GF-D8 (cell line): ENCODE results near the gene RTN4IP1.
"Not testable (repeated sequence)": the region's sequence is repeated elsewhere in the genome, so short reads cannot be mapped to it uniquely, and the experiment has no call there.

Experiments
- DNase-seq: peaks from one replicate; lab custom pipeline; 2025; lab: John Stamatoyannopoulos, UW

The RTN4IP1 gene

GRCh38 chr6:106627760-106628159 is 1.5 kb downstream of the RTN4IP1 start:
- DNase-seq = not testable (repeated sequence)

- no peak for DNase-seq
These were observed 2.8 kb downstream of the RTN4IP1 start for GRCh38 chr6:106626485-106626884.

- no peak for DNase-seq
These were observed 6.3 kb downstream of the RTN4IP1 start for GRCh38 chr6:106623039-106623438.

GRCh38 chr6:106622412-106622811 is 6.9 kb downstream of the RTN4IP1 start:
- no peak for DNase-seq

DNA sequence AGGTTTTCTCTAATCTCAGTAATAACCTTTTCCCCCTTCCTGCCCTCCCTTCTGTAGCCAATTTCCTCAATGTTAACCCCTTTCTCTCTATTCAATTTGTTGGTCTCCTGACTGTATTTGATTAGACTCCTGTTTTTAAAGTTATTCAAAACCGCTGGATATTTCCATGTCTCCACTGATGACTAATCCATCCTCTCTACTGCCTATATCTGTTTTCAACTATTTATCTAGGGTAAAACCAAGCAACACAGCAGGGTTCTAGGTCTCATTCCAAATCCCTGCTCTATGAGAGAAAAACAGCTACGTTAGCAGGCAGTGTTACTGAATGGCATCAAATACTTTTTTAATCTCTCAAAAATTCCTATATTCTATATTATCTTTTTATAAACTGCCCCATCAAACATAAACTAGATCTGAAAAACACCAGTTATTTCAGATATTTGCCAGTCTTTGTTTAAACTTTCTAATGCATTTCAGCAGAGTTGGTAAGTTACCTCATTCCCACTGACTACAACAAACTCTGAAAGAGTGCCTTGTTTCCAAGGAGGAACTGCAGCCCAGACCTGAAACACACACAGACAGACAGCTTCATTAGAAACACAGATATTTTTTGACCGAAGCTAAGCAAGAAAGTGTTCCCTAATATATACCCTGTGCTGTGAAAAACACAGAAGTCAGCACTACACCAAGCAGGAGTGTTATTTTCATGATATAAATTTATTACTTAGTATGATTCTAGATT is 8.2 kb downstream of the RTN4IP1 start:
- no peak for DNase-seq

GRCh38 chr6:106619223-106619622 is 10.1 kb downstream of the RTN4IP1 start:
- DNase-seq = no peak

DNA sequence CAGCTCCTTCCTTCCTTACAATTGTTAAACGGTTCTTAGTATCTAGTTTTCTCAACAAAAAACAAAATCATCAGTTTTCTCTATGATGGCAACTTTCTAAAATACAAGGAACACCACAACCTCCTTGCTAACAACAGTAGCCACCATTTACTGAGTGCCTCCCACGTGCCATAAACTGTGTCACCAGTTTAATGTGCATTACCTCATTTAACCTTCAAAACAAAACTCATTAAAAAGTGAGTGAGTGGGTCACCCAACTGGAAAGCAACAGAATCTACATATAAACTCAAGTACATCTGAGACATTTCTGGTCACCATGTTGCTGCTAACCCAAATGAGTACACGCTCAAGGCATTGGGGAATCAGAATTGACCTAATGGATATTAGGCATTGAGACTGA is 11.0 kb downstream of the RTN4IP1 start:
- DNase-seq = no peak

GRCh38 chr6:106617857-106618256 is 11.4 kb downstream of the RTN4IP1 start:
- no peak for DNase-seq

- DNase-seq = peak; percentile 44
These were observed 12.0 kb downstream of the RTN4IP1 start for GRCh38 chr6:106617302-106617701.

- DNase-seq = no peak
These were observed 14.6 kb downstream of the RTN4IP1 start for GRCh38 chr6:106614592-106615257.

- DNase-seq = no peak
These were observed 15.1 kb downstream of the RTN4IP1 start for GRCh38 chr6:106614166-106614565.

- no peak for DNase-seq
These were observed 15.7 kb downstream of the RTN4IP1 start for GRCh38 chr6:106613590-106613989.

DNA sequence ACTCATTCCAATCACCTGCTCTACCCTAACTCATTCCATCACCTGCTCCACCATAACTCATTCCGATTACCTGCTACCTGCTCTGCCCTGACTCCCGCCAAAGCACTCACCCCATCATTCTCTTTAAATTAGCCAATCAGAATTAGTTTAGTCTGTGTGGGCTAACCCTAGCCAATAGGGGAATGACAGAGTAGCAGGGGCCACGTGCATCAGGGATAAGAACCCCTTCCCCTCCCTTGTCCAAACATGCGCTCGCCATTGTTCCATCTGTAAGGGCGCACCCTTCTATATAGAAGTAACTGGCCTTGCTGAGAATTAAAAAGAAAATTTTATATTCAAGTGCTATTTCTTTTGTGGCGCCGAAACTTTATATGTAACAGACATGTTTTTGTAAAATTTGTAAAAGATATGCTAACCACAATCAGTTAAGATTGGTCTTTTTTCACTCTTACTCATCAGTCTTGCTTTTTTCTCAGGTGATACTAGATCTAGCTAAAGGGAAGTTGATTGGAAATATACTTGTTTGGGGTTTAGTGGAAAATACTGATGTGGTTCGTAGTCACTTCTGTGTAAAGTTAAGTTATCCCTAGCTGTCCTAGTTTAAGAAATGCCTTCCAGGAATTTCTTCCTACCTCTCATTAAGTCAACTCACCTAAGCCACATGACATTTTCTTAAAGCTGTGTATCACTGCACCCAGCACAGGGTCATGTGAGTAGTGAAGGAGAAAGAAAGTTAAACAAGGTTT is 16.5 kb downstream of the RTN4IP1 start:
- DNase-seq = no peak

DNA sequence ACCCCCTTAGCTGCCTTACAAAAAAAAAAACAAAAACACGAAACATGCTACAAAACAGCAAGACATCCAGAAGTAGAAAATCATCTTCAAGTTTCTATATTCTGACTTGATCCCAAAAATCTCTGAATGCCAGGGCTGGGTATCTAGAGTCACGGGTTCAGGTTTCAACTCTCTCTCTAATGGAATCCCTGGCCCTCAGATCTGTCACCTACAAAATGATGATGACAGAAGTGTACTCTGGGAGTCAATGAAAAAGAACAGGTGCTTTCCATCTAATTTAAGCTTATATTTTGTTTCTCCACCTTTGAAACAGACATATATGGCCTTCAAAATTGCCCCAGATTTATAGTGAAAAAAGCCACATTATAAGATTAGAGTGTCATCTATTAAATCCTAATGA is 18.3 kb downstream of the RTN4IP1 start:
- DNase-seq = no peak

GRCh38 chr6:106609699-106610098 is 19.6 kb downstream of the RTN4IP1 start:
- no peak for DNase-seq

DNA sequence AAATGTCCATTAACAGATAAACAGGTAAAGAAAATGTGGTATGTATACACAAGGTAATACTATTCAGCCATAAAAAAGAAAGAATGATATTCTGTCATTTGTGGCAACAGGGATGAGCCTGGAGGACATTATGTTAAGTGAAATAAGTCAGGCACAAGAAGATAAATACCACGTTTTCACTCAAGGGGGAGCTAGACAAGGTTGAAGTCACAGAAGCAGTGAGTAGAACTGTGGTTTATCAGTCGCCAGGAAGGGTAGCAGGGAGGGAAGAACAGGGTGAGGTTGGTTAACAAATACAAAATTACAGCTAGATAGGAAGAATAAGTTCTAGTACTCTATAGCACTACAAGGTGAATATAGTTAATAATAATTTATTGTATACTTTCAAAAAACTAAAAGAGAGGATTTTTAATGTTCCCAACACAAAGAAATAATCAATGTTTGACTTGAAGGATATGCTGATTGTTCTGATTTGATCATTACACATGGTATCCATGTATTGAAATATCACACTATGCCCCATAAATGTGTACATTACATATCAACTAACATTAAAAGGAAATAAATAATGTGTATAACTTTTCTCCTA is 21.1 kb downstream of the RTN4IP1 start:
- DNase-seq = peak; percentile 35

GRCh38 chr6:106600329-106600728 is 29.0 kb downstream of the RTN4IP1 start:
- no peak for DNase-seq

GRCh38 chr6:106599440-106599839 is 29.9 kb downstream of the RTN4IP1 start:
- no peak for DNase-seq

- no peak for DNase-seq
These were observed 38.0 kb downstream of the RTN4IP1 start for GRCh38 chr6:106591111-106591825.

DNA sequence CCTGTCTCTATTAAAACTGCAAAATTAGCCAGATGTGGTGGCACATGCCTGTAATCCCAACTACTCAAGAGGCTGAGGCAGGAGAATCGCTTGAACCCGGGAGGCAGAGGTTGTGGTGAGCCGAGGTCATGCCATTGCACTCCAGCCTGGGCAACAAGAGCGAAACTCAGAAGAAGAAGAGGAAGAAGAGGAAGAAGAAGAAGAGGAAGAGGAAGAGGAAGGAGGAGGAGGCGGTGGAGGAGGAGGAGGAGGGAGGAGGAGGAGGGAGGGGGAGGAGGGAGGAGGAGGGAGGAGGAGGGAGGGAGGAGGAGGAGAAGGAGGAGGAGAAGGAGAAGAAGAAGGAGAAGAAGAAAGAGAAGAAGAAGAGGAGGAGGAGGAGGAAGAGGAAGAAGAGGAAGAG is 40.4 kb downstream of the RTN4IP1 start:
- DNase-seq = not testable (repeated sequence)

GRCh38 chr6:106586815-106587415 is 42.4 kb downstream of the RTN4IP1 start:
- no peak for DNase-seq
